ENCODE data around the gene STK32B. TPM values are rescaled to one million over a fixed set of nuclear protein-coding genes. Genes with fewer than 3 reads are reported as not detected.

The STK32B gene
- total and polyA plus RNA-seq, 2 experiments from 2014 or later = 0.71 to 2.3 TPM

- TF ChIP-seq, protein P1, sequence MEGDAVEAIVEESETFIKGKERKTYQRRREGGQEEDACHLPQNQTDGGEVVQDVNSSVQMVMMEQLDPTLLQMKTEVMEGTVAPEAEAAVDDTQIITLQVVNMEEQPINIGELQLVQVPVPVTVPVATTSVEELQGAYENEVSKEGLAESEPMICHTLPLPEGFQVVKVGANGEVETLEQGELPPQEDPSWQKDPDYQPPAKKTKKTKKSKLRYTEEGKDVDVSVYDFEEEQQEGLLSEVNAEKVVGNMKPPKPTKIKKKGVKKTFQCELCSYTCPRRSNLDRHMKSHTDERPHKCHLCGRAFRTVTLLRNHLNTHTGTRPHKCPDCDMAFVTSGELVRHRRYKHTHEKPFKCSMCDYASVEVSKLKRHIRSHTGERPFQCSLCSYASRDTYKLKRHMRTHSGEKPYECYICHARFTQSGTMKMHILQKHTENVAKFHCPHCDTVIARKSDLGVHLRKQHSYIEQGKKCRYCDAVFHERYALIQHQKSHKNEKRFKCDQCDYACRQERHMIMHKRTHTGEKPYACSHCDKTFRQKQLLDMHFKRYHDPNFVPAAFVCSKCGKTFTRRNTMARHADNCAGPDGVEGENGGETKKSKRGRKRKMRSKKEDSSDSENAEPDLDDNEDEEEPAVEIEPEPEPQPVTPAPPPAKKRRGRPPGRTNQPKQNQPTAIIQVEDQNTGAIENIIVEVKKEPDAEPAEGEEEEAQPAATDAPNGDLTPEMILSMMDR (conservative IDR thresholded peaks at IDR 0.05; ENCODE audit: low read depth in 2 of 2) = no peak
- TF ChIP-seq ETS1 (IDR thresholded peaks at IDR 0.05) (no peak), CREB1 (CRISPR knock-in tag; IDR thresholded peaks at IDR 0.05; ENCODE audit: low read depth) (no peak), STAT1 (IDR thresholded peaks at IDR 0.05; ENCODE audit: unreplicated experiment) (no peak), JUNB (IDR thresholded peaks at IDR 0.05; ENCODE audit: unreplicated experiment) (no peak), EZH2phosphoT487 (IDR thresholded peaks at IDR 0.05; ENCODE audit: unreplicated experiment) (no peak)
These were observed 225.8 kb downstream of the STK32B start (continued) for GRCh38 chr4:5277079-5277478.

DNA sequence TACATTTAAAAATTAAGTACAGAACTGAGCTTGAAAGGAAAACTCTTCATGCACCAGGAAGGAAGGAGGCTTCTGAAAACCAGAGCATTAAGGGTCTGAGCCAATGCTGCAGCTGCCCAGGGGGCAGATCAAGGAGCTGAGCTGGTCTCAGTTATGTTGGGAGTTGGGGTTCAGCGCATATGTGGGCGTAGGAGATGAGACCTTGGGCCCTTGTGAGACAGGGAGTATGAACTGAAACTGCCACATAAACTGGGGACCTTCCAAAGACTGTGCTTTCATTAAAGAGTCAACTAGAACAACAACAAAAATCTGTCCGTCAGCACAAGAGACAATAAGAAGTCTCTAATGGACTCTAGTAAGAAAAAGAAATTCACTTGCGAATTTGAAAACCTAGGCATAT is 226.9 kb downstream of the STK32B start:
- H3K27me3 Mint-ChIP-seq (ENCODE audit: insufficient read depth, low read depth, poor library complexity) = peaks cover 4% of the 10 kb centered on the region
- Histone ChIP-seq H3K9me2 (ENCODE audit: insufficient read depth) (no peaks in the 10 kb centered on the region), H3F3A (replicated peaks; ENCODE audit: low read depth) (no peaks in the 10 kb centered on the region), H3K4me1 (ENCODE audit: insufficient read depth) (no peaks in the 10 kb centered on the region), H3K4me3 (no peak overlapping the region), H3K4me2 (no peak overlapping the region), H2AFZ (no peak overlapping the region), H3K27me3 (ENCODE audit: insufficient read depth) (no peaks in the 10 kb centered on the region), H3K79me2 (replicated peaks; ENCODE audit: insufficient read depth) (no peaks in the 10 kb centered on the region), H4K20me1 (replicated peaks; ENCODE audit: insufficient read depth) (no peaks in the 10 kb centered on the region), H3K27ac (ENCODE audit: low read depth) (no peak overlapping the region), H3K36me3 (ENCODE audit: insufficient read depth) (no peaks in the 10 kb centered on the region)
- H3K4me3 Mint-ChIP-seq = no peak overlapping the region
- ATAC-seq (no peak), DNase-seq (ENCODE audit: low spot score) (no peak)
- H3K27ac Mint-ChIP-seq = no peak overlapping the region
- H3K36me3 Mint-ChIP-seq (ENCODE audit: low read depth) = 0 out of 3 replicates have a peak, but pooled peaks cover 3% of the 10 kb centered on the region
- no peaks in the 10 kb centered on the region for H3K4me1 Mint-ChIP-seq
- peaks cover 3% of the 10 kb centered on the region; the same call in 1 of the 3 replicates for H3K9me3 Mint-ChIP-seq
- TF ChIP-seq ETS1 (IDR thresholded peaks at IDR 0.05) = no peak
- TF ChIP-seq EZH2phosphoT487 (IDR thresholded peaks at IDR 0.05; ENCODE audit: unreplicated experiment) = no peak
- TF ChIP-seq ZNF462 (CRISPR knock-in tag; IDR thresholded peaks at IDR 0.05) = no peak
- no peak for TF ChIP-seq ZNF331 (CRISPR knock-in tag; IDR thresholded peaks at IDR 0.05; ENCODE audit: low read depth)
- no peak for TF ChIP-seq JUNB (IDR thresholded peaks at IDR 0.05; ENCODE audit: unreplicated experiment)
- TF ChIP-seq, protein P1 (conservative IDR thresholded peaks at IDR 0.05; ENCODE audit: low read depth in 2 of 2) = no peak
- no peak for TF ChIP-seq STAT1 (IDR thresholded peaks at IDR 0.05; ENCODE audit: unreplicated experiment)
